Gastrocnemius medialis (tissue), 4 donors: ENCODE data around the gene SWAP70.

Experiments
- CTCF ChIP-seq, 5 experiments: fragments of 450-650 bp in 3 of 5; fragments of 200-600 bp in 2 of 5; sonication (generic) in 2 of 5; IDR thresholded peaks in 4 of 5; conservative IDR thresholded peaks in 1 of 5; 1 replicate in 4 of 5; 2 replicates in 1 of 5; pipeline ENCODE4 v1.5.1; 2016 to 2019; ENCODE audit warnings: antibody characterized with exemption in 5 of 5, mild to moderate bottlenecking in 3 of 5, moderate library complexity in 3 of 5
- POLR2A ChIP-seq, 2 donors: fragments of 450-650 bp; IDR thresholded peaks; one replicate each; pipeline ENCODE4 v1.6.1; 2017; ENCODE audit warnings: antibody characterized with exemption in 2 of 2, mild to moderate bottlenecking in 2 of 2, moderate library complexity in 2 of 2

- TF ChIP-seq CTCF (IDR thresholded peaks at IDR 0.05 in 4 of 5, conservative IDR thresholded peaks at IDR 0.05 in 1 of 5) (no peak), POLR2A (IDR thresholded peaks at IDR 0.05) (no peak)
These were observed 113.6 kb downstream of the SWAP70 start for GRCh38 chr11:9777525-9777924.
